GM23338 (cell line): ENCODE results near the gene ALDH2. TPM values are rescaled to one million over a fixed set of nuclear protein-coding genes. Genes with fewer than 3 reads are reported as not detected.

Experiments used
- ATAC-seq: fragments of 200-7000 bp; cut with Tn5 transposase; 3 replicates; pipeline ENCODE4 v1.9.1; 2020
- DNase-seq: peaks from one replicate; pipeline ENCODE4 v3.0.0-alpha.2; 2015; ENCODE audit warnings: low spot score
- H2AFZ ChIP-seq: fragments of 200-600 bp; sonication (generic); 2 replicates; pipeline ENCODE4 v1.8.0; 2016; ENCODE audit warnings: antibody characterized with exemption, mild to moderate bottlenecking, moderate library complexity
- H3F3A ChIP-seq: fragments of 200-600 bp; sonication (generic); replicated peaks from 2 replicates; pipeline ENCODE4 v1.8.0; 2017; ENCODE audit warnings: antibody characterized with exemption, mixed run types, low read depth
- H3K27ac ChIP-seq: fragments of 200-600 bp; sonication (generic); 2 replicates; pipeline ENCODE4 v1.6.1; 2016; ENCODE audit warnings: low read depth
- H3K27me3 ChIP-seq: fragments of 200-600 bp; sonication (generic); 2 replicates; pipeline ENCODE4 v1.8.0; 2016; ENCODE audit warnings: mild to moderate bottlenecking, mixed run types, moderate library complexity; ENCODE audit not compliant: insufficient read depth
- H3K36me3 ChIP-seq: fragments of 200-600 bp; sonication (generic); 2 replicates; pipeline ENCODE4 v1.8.0; 2016; ENCODE audit warnings: mild to moderate bottlenecking; ENCODE audit not compliant: insufficient read depth
- H3K4me1 ChIP-seq: fragments of 200-600 bp; sonication (generic); 2 replicates; pipeline ENCODE4 v1.8.0; 2016; ENCODE audit warnings: mild to moderate bottlenecking, moderate library complexity; ENCODE audit not compliant: insufficient read depth
- H3K4me2 ChIP-seq: fragments of 200-600 bp; sonication (generic); 2 replicates; pipeline ENCODE4 v1.7.1; 2017; ENCODE audit warnings: mixed run types
- H3K4me3 ChIP-seq: fragments of 200-600 bp; sonication (generic); 2 replicates; pipeline ENCODE4 v1.6.1; 2016; ENCODE audit warnings: mixed run types
- H3K79me2 ChIP-seq: fragments of 200-600 bp; sonication (generic); replicated peaks from 2 replicates; pipeline ENCODE4 v1.8.0; 2017; ENCODE audit warnings: mild to moderate bottlenecking; ENCODE audit not compliant: insufficient read depth
- H3K9me2 ChIP-seq: fragments of 200-600 bp; sonication (generic); 2 replicates; pipeline ENCODE4 v1.8.0; 2017; ENCODE audit not compliant: insufficient read depth
- H4K20me1 ChIP-seq: fragments of 200-600 bp; sonication (generic); replicated peaks from 2 replicates; pipeline ENCODE4 v1.8.0; 2017; ENCODE audit warnings: mild to moderate bottlenecking; ENCODE audit not compliant: insufficient read depth
- H3K27ac Mint-ChIP-seq: 2 replicates; pipeline ENCODE4 v1.8.0; 2020; ENCODE audit warnings: inconsistent platforms, mild to moderate bottlenecking, moderate library complexity, mixed read lengths
- H3K27me3 Mint-ChIP-seq: 3 replicates; pipeline ENCODE4 v1.8.0; 2022; ENCODE audit warnings: low read depth, mild to moderate bottlenecking, moderate library complexity, mixed read lengths, inconsistent platforms; ENCODE audit not compliant: insufficient read depth, poor library complexity
- H3K36me3 Mint-ChIP-seq: 3 replicates; pipeline ENCODE4 v1.8.0; 2021; ENCODE audit warnings: low read depth, mild to moderate bottlenecking, inconsistent platforms, moderate library complexity, mixed read lengths
- H3K4me1 Mint-ChIP-seq: 3 replicates; pipeline ENCODE4 v1.8.0; 2020; ENCODE audit warnings: mild to moderate bottlenecking, inconsistent platforms, mixed read lengths
- H3K4me3 Mint-ChIP-seq: 3 replicates; pipeline ENCODE4 v1.8.0; 2021; ENCODE audit warnings: moderate library complexity, mild to moderate bottlenecking, inconsistent platforms, mixed read lengths
- H3K9me3 Mint-ChIP-seq: 3 replicates; pipeline ENCODE4 v1.8.0; 2020; ENCODE audit warnings: moderate library complexity, mild to moderate bottlenecking, inconsistent platforms, mixed read lengths
- CREB1 ChIP-seq: fragments of 250-450 bp; sonication (Bioruptor Pico); IDR thresholded peaks from 2 replicates; pipeline ENCODE4 v1.5.0; 2020; ENCODE audit warnings: low read depth, mild to moderate bottlenecking, moderate library complexity
- EZH2 ChIP-seq: fragments of 200-600 bp; sonication (generic); IDR thresholded peaks from one replicate; pipeline ENCODE4 v1.8.0; 2017; ENCODE audit warnings: antibody characterized with exemption, mild to moderate bottlenecking, low read depth; ENCODE audit not compliant: unreplicated experiment
- EZH2phosphoT487 ChIP-seq: fragments of 200-600 bp; sonication (generic); IDR thresholded peaks from one replicate; pipeline ENCODE4 v1.8.1; 2018; ENCODE audit warnings: antibody characterized with exemption; ENCODE audit not compliant: unreplicated experiment
- JUNB ChIP-seq: IDR thresholded peaks from one replicate; pipeline ENCODE4 v1.6.1; 2016; ENCODE audit warnings: antibody characterized with exemption; ENCODE audit not compliant: unreplicated experiment
- NANOG ChIP-seq: IDR thresholded peaks from 2 replicates; pipeline ENCODE4 v1.6.1; 2016; ENCODE audit warnings: antibody characterized with exemption, borderline replicate concordance
- POLR2AphosphoS5 ChIP-seq: IDR thresholded peaks from 2 replicates; pipeline ENCODE4 v1.6.1; 2016; ENCODE audit warnings: antibody characterized with exemption, low read depth
- STAT1 ChIP-seq: IDR thresholded peaks from one replicate; pipeline ENCODE4 v1.6.1; 2016; ENCODE audit warnings: antibody characterized with exemption; ENCODE audit not compliant: unreplicated experiment
- ZNF114 ChIP-seq: fragments of 250-450 bp; sonication (Bioruptor Pico); IDR thresholded peaks from 2 replicates; pipeline ENCODE4 v1.5.0; 2020; ENCODE audit warnings: mild to moderate bottlenecking, moderate library complexity
- polyA plus RNA-seq: library from polyadenylated mRNA; unstranded; fragments of >200 nt; fragmentation: Nextera tagmentation; extraction: Ambion mirVana; gene quantifications from 2 replicates; pipeline ENCODE4 v1.2.1, GENCODE V29; 2016
- total RNA-seq: library from RNA; depleted of rRNA; stranded (reverse); fragments of >200 nt; shearing (Covaris generic); gene quantifications from 2 replicates; pipeline ENCODE4 v1.2.3, GENCODE V29; 2014
- TF ChIP-seq, protein P1 (sequence below): fragments of 250-450 bp; sonication (Bioruptor Pico); IDR thresholded peaks from 2 replicates; pipeline ENCODE4 v1.5.0; 2020; ENCODE audit warnings: mild to moderate bottlenecking, moderate library complexity
- TF ChIP-seq, protein P2 (sequence below), 2 experiments: fragments of 200-600 bp in 1 of 2; sonication (generic) in 1 of 2; conservative IDR thresholded peaks; 2 replicates each; pipeline versions ENCODE4 v1.5.1 to v1.6.1; 2016 to 2017; ENCODE audit warnings: antibody characterized with exemption in 2 of 2, low read depth in 2 of 2, mild to moderate bottlenecking in 2 of 2, moderate library complexity in 1 of 2
- TF ChIP-seq, protein P3 (sequence below): IDR thresholded peaks from 2 replicates; pipeline ENCODE4 v1.6.1; 2016; ENCODE audit warnings: antibody characterized with exemption
- TF ChIP-seq, protein P4 (sequence below): IDR thresholded peaks from one replicate; pipeline ENCODE4 v1.6.1; 2018; ENCODE audit warnings: antibody characterized with exemption; ENCODE audit not compliant: unreplicated experiment

The ALDH2 gene
- total and polyA plus RNA-seq, 2 experiments from 2014 or later = 14.9 to 50.5 TPM

DNA sequence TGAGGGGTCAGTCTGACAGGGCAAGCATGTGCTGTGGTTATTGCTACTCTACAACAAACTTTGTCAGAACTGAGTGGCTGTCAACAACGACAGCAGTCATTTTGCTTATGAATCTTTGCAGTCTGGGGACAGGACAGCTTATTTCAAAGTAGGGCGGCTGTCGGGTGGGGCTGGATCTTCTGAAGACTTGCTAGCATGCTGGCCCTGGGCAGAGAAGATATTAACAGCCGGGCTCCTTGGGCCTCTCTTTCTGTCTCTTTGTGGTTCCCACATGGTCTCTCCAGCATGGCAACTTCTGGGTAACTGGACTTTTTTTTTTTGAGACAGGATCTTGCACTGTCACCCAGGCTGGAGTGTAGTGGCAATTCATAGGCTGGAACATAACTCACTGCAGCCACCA is 33.9 kb upstream of the ALDH2 start:
- no peaks in the 10 kb centered on the region for H4K20me1 ChIP-seq
- DNase-seq (no peak), ATAC-seq (no peak)
- TF ChIP-seq ZNF114 (CRISPR knock-in tag) = no peak
- TF ChIP-seq, protein P1, sequence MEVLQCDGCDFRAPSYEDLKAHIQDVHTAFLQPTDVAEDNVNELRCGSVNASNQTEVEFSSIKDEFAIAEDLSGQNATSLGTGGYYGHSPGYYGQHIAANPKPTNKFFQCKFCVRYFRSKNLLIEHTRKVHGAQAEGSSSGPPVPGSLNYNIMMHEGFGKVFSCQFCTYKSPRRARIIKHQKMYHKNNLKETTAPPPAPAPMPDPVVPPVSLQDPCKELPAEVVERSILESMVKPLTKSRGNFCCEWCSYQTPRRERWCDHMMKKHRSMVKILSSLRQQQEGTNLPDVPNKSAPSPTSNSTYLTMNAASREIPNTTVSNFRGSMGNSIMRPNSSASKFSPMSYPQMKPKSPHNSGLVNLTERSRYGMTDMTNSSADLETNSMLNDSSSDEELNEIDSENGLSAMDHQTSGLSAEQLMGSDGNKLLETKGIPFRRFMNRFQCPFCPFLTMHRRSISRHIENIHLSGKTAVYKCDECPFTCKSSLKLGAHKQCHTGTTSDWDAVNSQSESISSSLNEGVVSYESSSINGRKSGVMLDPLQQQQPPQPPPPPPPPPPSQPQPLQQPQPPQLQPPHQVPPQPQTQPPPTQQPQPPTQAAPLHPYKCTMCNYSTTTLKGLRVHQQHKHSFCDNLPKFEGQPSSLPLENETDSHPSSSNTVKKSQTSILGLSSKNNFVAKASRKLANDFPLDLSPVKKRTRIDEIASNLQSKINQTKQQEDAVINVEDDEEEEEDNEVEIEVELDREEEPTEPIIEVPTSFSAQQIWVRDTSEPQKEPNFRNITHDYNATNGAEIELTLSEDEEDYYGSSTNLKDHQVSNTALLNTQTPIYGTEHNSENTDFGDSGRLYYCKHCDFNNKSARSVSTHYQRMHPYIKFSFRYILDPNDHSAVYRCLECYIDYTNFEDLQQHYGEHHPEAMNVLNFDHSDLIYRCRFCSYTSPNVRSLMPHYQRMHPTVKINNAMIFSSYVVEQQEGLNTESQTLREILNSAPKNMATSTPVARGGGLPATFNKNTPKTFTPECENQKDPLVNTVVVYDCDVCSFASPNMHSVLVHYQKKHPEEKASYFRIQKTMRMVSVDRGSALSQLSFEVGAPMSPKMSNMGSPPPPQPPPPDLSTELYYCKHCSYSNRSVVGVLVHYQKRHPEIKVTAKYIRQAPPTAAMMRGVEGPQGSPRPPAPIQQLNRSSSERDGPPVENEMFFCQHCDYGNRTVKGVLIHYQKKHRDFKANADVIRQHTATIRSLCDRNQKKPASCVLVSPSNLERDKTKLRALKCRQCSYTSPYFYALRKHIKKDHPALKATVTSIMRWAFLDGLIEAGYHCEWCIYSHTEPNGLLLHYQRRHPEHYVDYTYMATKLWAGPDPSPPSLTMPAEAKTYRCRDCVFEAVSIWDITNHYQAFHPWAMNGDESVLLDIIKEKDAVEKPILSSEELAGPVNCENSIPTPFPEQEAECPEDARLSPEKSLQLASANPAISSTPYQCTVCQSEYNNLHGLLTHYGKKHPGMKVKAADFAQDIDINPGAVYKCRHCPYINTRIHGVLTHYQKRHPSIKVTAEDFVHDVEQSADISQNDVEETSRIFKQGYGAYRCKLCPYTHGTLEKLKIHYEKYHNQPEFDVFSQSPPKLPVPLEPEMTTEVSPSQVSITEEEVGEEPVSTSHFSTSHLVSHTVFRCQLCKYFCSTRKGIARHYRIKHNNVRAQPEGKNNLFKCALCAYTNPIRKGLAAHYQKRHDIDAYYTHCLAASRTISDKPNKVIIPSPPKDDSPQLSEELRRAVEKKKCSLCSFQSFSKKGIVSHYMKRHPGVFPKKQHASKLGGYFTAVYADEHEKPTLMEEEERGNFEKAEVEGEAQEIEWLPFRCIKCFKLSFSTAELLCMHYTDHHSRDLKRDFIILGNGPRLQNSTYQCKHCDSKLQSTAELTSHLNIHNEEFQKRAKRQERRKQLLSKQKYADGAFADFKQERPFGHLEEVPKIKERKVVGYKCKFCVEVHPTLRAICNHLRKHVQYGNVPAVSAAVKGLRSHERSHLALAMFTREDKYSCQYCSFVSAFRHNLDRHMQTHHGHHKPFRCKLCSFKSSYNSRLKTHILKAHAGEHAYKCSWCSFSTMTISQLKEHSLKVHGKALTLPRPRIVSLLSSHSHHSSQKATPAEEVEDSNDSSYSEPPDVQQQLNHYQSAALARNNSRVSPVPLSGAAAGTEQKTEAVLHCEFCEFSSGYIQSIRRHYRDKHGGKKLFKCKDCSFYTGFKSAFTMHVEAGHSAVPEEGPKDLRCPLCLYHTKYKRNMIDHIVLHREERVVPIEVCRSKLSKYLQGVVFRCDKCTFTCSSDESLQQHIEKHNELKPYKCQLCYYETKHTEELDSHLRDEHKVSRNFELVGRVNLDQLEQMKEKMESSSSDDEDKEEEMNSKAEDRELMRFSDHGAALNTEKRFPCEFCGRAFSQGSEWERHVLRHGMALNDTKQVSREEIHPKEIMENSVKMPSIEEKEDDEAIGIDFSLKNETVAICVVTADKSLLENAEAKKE (CRISPR knock-in tag) = no peak
- TF ChIP-seq, protein P2, sequence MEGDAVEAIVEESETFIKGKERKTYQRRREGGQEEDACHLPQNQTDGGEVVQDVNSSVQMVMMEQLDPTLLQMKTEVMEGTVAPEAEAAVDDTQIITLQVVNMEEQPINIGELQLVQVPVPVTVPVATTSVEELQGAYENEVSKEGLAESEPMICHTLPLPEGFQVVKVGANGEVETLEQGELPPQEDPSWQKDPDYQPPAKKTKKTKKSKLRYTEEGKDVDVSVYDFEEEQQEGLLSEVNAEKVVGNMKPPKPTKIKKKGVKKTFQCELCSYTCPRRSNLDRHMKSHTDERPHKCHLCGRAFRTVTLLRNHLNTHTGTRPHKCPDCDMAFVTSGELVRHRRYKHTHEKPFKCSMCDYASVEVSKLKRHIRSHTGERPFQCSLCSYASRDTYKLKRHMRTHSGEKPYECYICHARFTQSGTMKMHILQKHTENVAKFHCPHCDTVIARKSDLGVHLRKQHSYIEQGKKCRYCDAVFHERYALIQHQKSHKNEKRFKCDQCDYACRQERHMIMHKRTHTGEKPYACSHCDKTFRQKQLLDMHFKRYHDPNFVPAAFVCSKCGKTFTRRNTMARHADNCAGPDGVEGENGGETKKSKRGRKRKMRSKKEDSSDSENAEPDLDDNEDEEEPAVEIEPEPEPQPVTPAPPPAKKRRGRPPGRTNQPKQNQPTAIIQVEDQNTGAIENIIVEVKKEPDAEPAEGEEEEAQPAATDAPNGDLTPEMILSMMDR (conservative IDR thresholded peaks at IDR 0.05; ENCODE audit: low read depth in 2 of 2) = no peak
- no peak for TF ChIP-seq EZH2phosphoT487
- TF ChIP-seq, protein P3, sequence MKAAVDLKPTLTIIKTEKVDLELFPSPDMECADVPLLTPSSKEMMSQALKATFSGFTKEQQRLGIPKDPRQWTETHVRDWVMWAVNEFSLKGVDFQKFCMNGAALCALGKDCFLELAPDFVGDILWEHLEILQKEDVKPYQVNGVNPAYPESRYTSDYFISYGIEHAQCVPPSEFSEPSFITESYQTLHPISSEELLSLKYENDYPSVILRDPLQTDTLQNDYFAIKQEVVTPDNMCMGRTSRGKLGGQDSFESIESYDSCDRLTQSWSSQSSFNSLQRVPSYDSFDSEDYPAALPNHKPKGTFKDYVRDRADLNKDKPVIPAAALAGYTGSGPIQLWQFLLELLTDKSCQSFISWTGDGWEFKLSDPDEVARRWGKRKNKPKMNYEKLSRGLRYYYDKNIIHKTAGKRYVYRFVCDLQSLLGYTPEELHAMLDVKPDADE = no peak
- no peak for TF ChIP-seq POLR2AphosphoS5
- no peak for TF ChIP-seq STAT1
- no peak for TF ChIP-seq CREB1 (CRISPR knock-in tag)
- no peak for TF ChIP-seq JUNB
- no peak for TF ChIP-seq EZH2
- no peak for TF ChIP-seq NANOG
- TF ChIP-seq, protein P4, sequence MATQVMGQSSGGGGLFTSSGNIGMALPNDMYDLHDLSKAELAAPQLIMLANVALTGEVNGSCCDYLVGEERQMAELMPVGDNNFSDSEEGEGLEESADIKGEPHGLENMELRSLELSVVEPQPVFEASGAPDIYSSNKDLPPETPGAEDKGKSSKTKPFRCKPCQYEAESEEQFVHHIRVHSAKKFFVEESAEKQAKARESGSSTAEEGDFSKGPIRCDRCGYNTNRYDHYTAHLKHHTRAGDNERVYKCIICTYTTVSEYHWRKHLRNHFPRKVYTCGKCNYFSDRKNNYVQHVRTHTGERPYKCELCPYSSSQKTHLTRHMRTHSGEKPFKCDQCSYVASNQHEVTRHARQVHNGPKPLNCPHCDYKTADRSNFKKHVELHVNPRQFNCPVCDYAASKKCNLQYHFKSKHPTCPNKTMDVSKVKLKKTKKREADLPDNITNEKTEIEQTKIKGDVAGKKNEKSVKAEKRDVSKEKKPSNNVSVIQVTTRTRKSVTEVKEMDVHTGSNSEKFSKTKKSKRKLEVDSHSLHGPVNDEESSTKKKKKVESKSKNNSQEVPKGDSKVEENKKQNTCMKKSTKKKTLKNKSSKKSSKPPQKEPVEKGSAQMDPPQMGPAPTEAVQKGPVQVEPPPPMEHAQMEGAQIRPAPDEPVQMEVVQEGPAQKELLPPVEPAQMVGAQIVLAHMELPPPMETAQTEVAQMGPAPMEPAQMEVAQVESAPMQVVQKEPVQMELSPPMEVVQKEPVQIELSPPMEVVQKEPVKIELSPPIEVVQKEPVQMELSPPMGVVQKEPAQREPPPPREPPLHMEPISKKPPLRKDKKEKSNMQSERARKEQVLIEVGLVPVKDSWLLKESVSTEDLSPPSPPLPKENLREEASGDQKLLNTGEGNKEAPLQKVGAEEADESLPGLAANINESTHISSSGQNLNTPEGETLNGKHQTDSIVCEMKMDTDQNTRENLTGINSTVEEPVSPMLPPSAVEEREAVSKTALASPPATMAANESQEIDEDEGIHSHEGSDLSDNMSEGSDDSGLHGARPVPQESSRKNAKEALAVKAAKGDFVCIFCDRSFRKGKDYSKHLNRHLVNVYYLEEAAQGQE = no peak
- no peaks in the 10 kb centered on the region for H3K27me3 ChIP-seq
- no peak overlapping the region for H3K27ac Mint-ChIP-seq
- no peaks in the 10 kb centered on the region for H3K79me2 ChIP-seq
- peaks cover 5% of the 10 kb centered on the region for H3K27me3 Mint-ChIP-seq
- H3F3A ChIP-seq = no peaks in the 10 kb centered on the region
- no peaks in the 10 kb centered on the region for H3K9me3 Mint-ChIP-seq
- H3K36me3 ChIP-seq = no peaks in the 10 kb centered on the region
- no peak overlapping the region for H3K4me3 Mint-ChIP-seq
- no peak overlapping the region for H3K4me2 ChIP-seq
- no peak overlapping the region for H3K27ac ChIP-seq
- no peaks in the 10 kb centered on the region for H3K9me2 ChIP-seq
- no peaks in the 10 kb centered on the region for H3K4me1 Mint-ChIP-seq
- H3K36me3 Mint-ChIP-seq = peaks cover 23% of the 10 kb centered on the region
- H2AFZ ChIP-seq = no peak overlapping the region
- H3K4me1 ChIP-seq = no peaks in the 10 kb centered on the region
- no peak overlapping the region for H3K4me3 ChIP-seq
